Endothelial cell of umbilical vein (primary cell): Measurements from ENCODE around the gene FHIT. TPM values are rescaled to one million over a fixed set of nuclear protein-coding genes. Genes with fewer than 3 reads are reported as not detected.

Experiments
- BruUV-seq: library from RNA; stranded (reverse); fragments of 400-500 nt; replicated peaks from 2 replicates; lab custom pipeline; 2021; lab: Mats Ljungman, UMichigan
- CTCF ChIA-PET: fragments of 300-600, 350-600 bp; sonication (Branson Sonifier 250); formaldehyde crosslinking; loops from one replicate; lab custom pipeline; 2021; ENCODE audit warnings: antibody characterized with exemption, inconsistent platforms; lab: Charles Lee
- POLR2A ChIA-PET: fragments of 300-600, 350-600 bp; sonication (Branson Sonifier 250); formaldehyde crosslinking; loops from one replicate; lab custom pipeline; 2021; ENCODE audit warnings: antibody characterized with exemption, inconsistent platforms; lab: Charles Lee
- DNase-seq: peaks from one replicate; pipeline ENCODE4 v3.0.0-alpha.2; 2011; ENCODE audit warnings: low read depth, low spot score
- FAIRE-seq: peaks from 2 replicates; lab custom pipeline; 2011; peaks lifted over from hg19 to GRCh38; lab: Jason Lieb, UNC
- H2AFZ ChIP-seq: 2 replicates; pipeline ENCODE4 v1.6.0; 2012; ENCODE audit warnings: low read depth, low read length, control low read depth, inconsistent platforms
- H3K27ac ChIP-seq: 2 replicates; pipeline ENCODE4 v1.5.1; 2011; ENCODE audit warnings: low read depth, mild to moderate bottlenecking, control low read depth, low read length, moderate library complexity; ENCODE audit not compliant: insufficient read depth
- H3K27me3 ChIP-seq, 2 experiments: 2 replicates each; pipeline versions ENCODE4 v1.6.0 to v1.6.1; 2011; ENCODE audit warnings: low read length in 2 of 2, mixed read lengths in 1 of 2; ENCODE audit not compliant: control insufficient read depth in 2 of 2, insufficient read depth in 2 of 2
- H3K36me3 ChIP-seq, 2 experiments: 2 replicates in 1 of 2; 3 replicates in 1 of 2; pipeline ENCODE4 v1.5.1; 2011; ENCODE audit warnings: low read length in 2 of 2, mild to moderate bottlenecking in 1 of 2, moderate library complexity in 1 of 2; ENCODE audit not compliant: control insufficient read depth in 2 of 2, insufficient read depth in 2 of 2; ENCODE audit errors: extremely low read depth in 1 of 2
- H3K4me1 ChIP-seq: 3 replicates; pipeline ENCODE4 v1.5.1; 2011; ENCODE audit warnings: mild to moderate bottlenecking, low read length; ENCODE audit not compliant: control insufficient read depth, insufficient read depth; ENCODE audit errors: extremely low read depth
- H3K4me2 ChIP-seq: 2 replicates; pipeline ENCODE4 v1.6.1; 2011; ENCODE audit warnings: low read length, control low read depth, mixed read lengths; ENCODE audit not compliant: insufficient read depth
- H3K4me3 ChIP-seq, 3 experiments: fragments of 200-600 bp in 1 of 3; sonication (generic), shearing (Covaris generic) in 1 of 3; replicated peaks in 1 of 3; 2 replicates each; pipeline ENCODE4 v1.5.1; 2011 to 2016; ENCODE audit warnings: control low read depth in 3 of 3, low read length in 3 of 3, mild to moderate bottlenecking in 2 of 3, inconsistent platforms in 1 of 3, low read depth in 1 of 3, moderate library complexity in 1 of 3; ENCODE audit not compliant: insufficient read depth in 1 of 3
- H3K79me2 ChIP-seq: 2 replicates; pipeline ENCODE4 v1.6.0; 2012; ENCODE audit warnings: low read length, inconsistent platforms; ENCODE audit not compliant: control insufficient read depth, insufficient read depth
- H3K9ac ChIP-seq: replicated peaks from 2 replicates; pipeline ENCODE3; 2011; ENCODE audit warnings: low read length, control low read depth; ENCODE audit not compliant: insufficient read depth; ENCODE audit errors: extremely low read depth
- H3K9me1 ChIP-seq: replicated peaks from 3 replicates; pipeline ENCODE4 v1.6.0; 2011; ENCODE audit warnings: mild to moderate bottlenecking, low read length; ENCODE audit not compliant: control insufficient read depth, insufficient read depth; ENCODE audit errors: extremely low read depth
- H3K9me3 ChIP-seq: replicated peaks from 2 replicates; pipeline ENCODE4 v1.5.1; 2012; ENCODE audit warnings: low read length, inconsistent platforms; ENCODE audit not compliant: control insufficient read depth, insufficient read depth
- H4K20me1 ChIP-seq: replicated peaks from 2 replicates; pipeline ENCODE3; 2011; ENCODE audit warnings: mild to moderate bottlenecking, low read length; ENCODE audit not compliant: control insufficient read depth, insufficient read depth; ENCODE audit errors: extremely low read depth
- CTCF ChIP-seq, 2 donors: IDR thresholded peaks; 1 replicate in 1 of 2; 2 replicates in 1 of 2; pipeline ENCODE4 v1.5.1; 2011; ENCODE audit warnings: low read length in 2 of 2, mild to moderate bottlenecking in 2 of 2, moderate library complexity in 2 of 2, control low read depth in 1 of 2, inconsistent platforms in 1 of 2, low read depth in 1 of 2; ENCODE audit not compliant: insufficient read depth in 1 of 2; ENCODE audit errors: extremely low read depth in 1 of 2
- EZH2 ChIP-seq: IDR thresholded peaks from 2 replicates; pipeline ENCODE4 v1.6.1; 2012; ENCODE audit warnings: borderline replicate concordance, low read depth, mild to moderate bottlenecking, moderate library complexity, low read length, inconsistent platforms; ENCODE audit not compliant: severe bottlenecking
- FOS ChIP-seq: IDR thresholded peaks from 2 replicates; pipeline ENCODE4 v1.6.1; 2011; ENCODE audit warnings: mild to moderate bottlenecking, low read length, moderate library complexity, borderline replicate concordance; ENCODE audit not compliant: insufficient read depth
- GATA2 ChIP-seq: IDR thresholded peaks from 2 replicates; pipeline ENCODE4 v1.7.0; 2011; ENCODE audit warnings: low read depth, mild to moderate bottlenecking, moderate library complexity, mixed read lengths, low read length; ENCODE audit not compliant: insufficient read length, insufficient read depth
- JUN ChIP-seq: IDR thresholded peaks from 2 replicates; pipeline ENCODE4 v1.6.1; 2011; ENCODE audit warnings: borderline replicate concordance, low read depth; ENCODE audit not compliant: insufficient read length, insufficient read depth
- MAX ChIP-seq: IDR thresholded peaks from 2 replicates; pipeline ENCODE4 v1.6.1; 2011; ENCODE audit not compliant: insufficient read depth, insufficient read length
- MYC ChIP-seq: IDR thresholded peaks from one replicate; pipeline ENCODE4 v1.6.1; 2011; ENCODE audit warnings: mild to moderate bottlenecking, low read depth, low read length
- POLR2A ChIP-seq: IDR thresholded peaks from 2 replicates; pipeline ENCODE4 v1.6.1; 2012; ENCODE audit warnings: low read depth, mild to moderate bottlenecking, control low read depth, low read length
- POLR2AphosphoS5 ChIP-seq: IDR thresholded peaks from 2 replicates; pipeline ENCODE4 v1.6.1; 2012; ENCODE audit warnings: low read depth, mild to moderate bottlenecking, control low read depth, low read length, moderate library complexity; ENCODE audit not compliant: insufficient read depth
- dilution Hi-C: fragments of 300-500 bp; cut with MboI; formaldehyde crosslinking; loops from one replicate; pipeline ENCODE4 v1.15.0; 2019; ENCODE audit warnings: low sequenced_read_pairs; ENCODE audit not compliant: extremely low pct_ligation_motif_present
- intact Hi-C: fragments of 100-400 bp; cut with micrococcal nuclease; formaldehyde crosslinking; loops from one replicate; pipeline ENCODE4 v1.10.0; 2022
- polyA plus RNA-seq, 4 experiments: library from polyadenylated mRNA; depleted of rRNA in 3 of 4; stranded (reverse) in 3 of 4; unstranded in 1 of 4; fragments of >200 nt; gene quantifications; 2 replicates each; pipeline versions ENCODE4 v1.2.1 to v1.2.3, GENCODE V29; 2011 to 2012; ENCODE audit warnings: missing spikeins in 1 of 4
- total RNA-seq: library from RNA; stranded (reverse); gene quantifications from 2 replicates; pipeline ENCODE4 v1.2.3, GENCODE V29; 2021

Gene FHIT
- total and polyA plus RNA-seq, 2 donors (not counting 3 experiments of a cell fraction or from before 2014, with no cell fraction given): 0.47 to 2.2 TPM

- ChIA-PET POLR2A (no interaction called here), CTCF (no interaction called here)
- Histone ChIP-seq H3K4me3 (no peak overlapping the region), H3K4me2 (no peak overlapping the region), H4K20me1 (no peaks in the 10 kb centered on the region), H2AFZ (no peak overlapping the region), H3K9ac (no peak overlapping the region), H3K27ac (no peak overlapping the region), H3K27me3 (no peaks in the 10 kb centered on the region), H3K4me1 (no peaks in the 10 kb centered on the region), H3K79me2 (no peaks in the 10 kb centered on the region), H3K36me3 (no peaks in the 10 kb centered on the region), H3K9me3 (no peaks in the 10 kb centered on the region), H3K9me1 (no peaks in the 10 kb centered on the region)
- FAIRE-seq (no peak), DNase-seq (no peak)
- intact Hi-C loops: no loop called here
- BruUV-seq: no TSS peak
- TF ChIP-seq JUN (no peak), CTCF (IDR thresholded peaks at IDR 0.05; ENCODE audit: extremely low read depth in 1 of 2, insufficient read depth in 1 of 2, low read depth in 1 of 2, low read length in 2 of 2) (no peak), FOS (no peak), MYC (no peak), GATA2 (no peak), MAX (no peak), POLR2AphosphoS5 (no peak), POLR2A (no peak), EZH2 (no peak)
- dilution Hi-C loops: no loop called here
Observed at GRCh38 chr3:60827666-60828065, 423.6 kb downstream of the FHIT start.
